WTC11 (cell line): ENCODE data around the gene OTUB2. TPM values are rescaled to one million over a fixed set of nuclear protein-coding genes. Genes with fewer than 3 reads are reported as not detected.

Source experiments
- ATAC-seq: fragments of 200-7000 bp; cut with Tn5 transposase; 2 replicates; pipeline ENCODE4 v1.10.0; 2021; ENCODE audit warnings: mild to moderate bottlenecking, moderate library complexity
- CTCF ChIA-PET: fragments of 300-600 bp; sonication (Branson Sonifier 250); formaldehyde crosslinking; loops from one replicate; lab custom pipeline; 2021; ENCODE audit warnings: antibody characterized with exemption; lab: Charles Lee
- POLR2A ChIA-PET: fragments of 350-600 bp; sonication (Branson Sonifier 250); formaldehyde crosslinking; loops from one replicate; lab custom pipeline; 2021; ENCODE audit warnings: antibody characterized with exemption; lab: Charles Lee
- DNase-seq: peaks from one replicate; pipeline ENCODE4 v3.0.0; 2021; ENCODE audit warnings: low spot score
- H3K27ac Mint-ChIP-seq: 2 replicates; pipeline ENCODE4 v1.8.0; 2021; ENCODE audit warnings: mixed read lengths
- H3K27me3 Mint-ChIP-seq: 2 replicates; pipeline ENCODE4 v1.8.0; 2021; ENCODE audit warnings: low read depth, mild to moderate bottlenecking, moderate library complexity, mixed read lengths
- H3K36me3 Mint-ChIP-seq: 2 replicates; pipeline ENCODE4 v1.8.0; 2021; ENCODE audit warnings: mixed read lengths
- H3K4me1 Mint-ChIP-seq: 2 replicates; pipeline ENCODE4 v1.8.0; 2022; ENCODE audit warnings: mixed read lengths
- H3K4me3 Mint-ChIP-seq: 2 replicates; pipeline ENCODE4 v1.8.0; 2021; ENCODE audit warnings: mild to moderate bottlenecking, moderate library complexity, mixed read lengths
- H3K9me3 Mint-ChIP-seq: 2 replicates; pipeline ENCODE4 v1.8.0; 2021; ENCODE audit warnings: mixed read lengths
- ELF4 ChIP-seq: sonication (generic); formaldehyde crosslinking; IDR thresholded peaks from 2 replicates; pipeline ENCODE4 v1.8.1; 2022; ENCODE audit warnings: low read depth, mild to moderate bottlenecking, moderate library complexity, missing genetic modification reagents
- EMX1 ChIP-seq: fragments of 250-450 bp; sonication (Bioruptor Pico); IDR thresholded peaks from 2 replicates; pipeline ENCODE4 v1.8.0; 2021; ENCODE audit warnings: mild to moderate bottlenecking
- FOXJ3 ChIP-seq: sonication (generic); formaldehyde crosslinking; IDR thresholded peaks from 2 replicates; pipeline ENCODE4 v1.9.0; 2021; ENCODE audit warnings: missing genetic modification reagents, mild to moderate bottlenecking, borderline replicate concordance
- GRHL2 ChIP-seq: fragments of 250-450 bp; sonication (Bioruptor Pico); IDR thresholded peaks from 2 replicates; pipeline ENCODE4 v1.8.0; 2022; ENCODE audit warnings: mild to moderate bottlenecking, moderate library complexity; ENCODE audit not compliant: insufficient replicate concordance, severe bottlenecking
- GTF2I ChIP-seq: fragments of 250-450 bp; sonication (Bioruptor Pico); conservative IDR thresholded peaks from 2 replicates; pipeline ENCODE4 v1.4.0; 2021; ENCODE audit warnings: mild to moderate bottlenecking
- HMGA2 ChIP-seq: fragments of 250-450 bp; sonication (Bioruptor Pico); IDR thresholded peaks from 2 replicates; pipeline ENCODE4 v1.4.0; 2021; ENCODE audit warnings: mild to moderate bottlenecking, moderate library complexity
- IRF2 ChIP-seq: sonication (generic); formaldehyde crosslinking; IDR thresholded peaks from 2 replicates; pipeline ENCODE4 v1.8.0; 2022; ENCODE audit warnings: low read depth, missing genetic modification reagents, borderline replicate concordance
- JAZF1 ChIP-seq: fragments of 250-450 bp; sonication (Bioruptor Pico); IDR thresholded peaks from 2 replicates; pipeline ENCODE4 v1.9.0; 2021; ENCODE audit warnings: moderate library complexity, mild to moderate bottlenecking, inconsistent platforms
- KAT7 ChIP-seq: sonication (generic); formaldehyde crosslinking; IDR thresholded peaks from 2 replicates; pipeline ENCODE4 v1.8.1; 2023; ENCODE audit warnings: missing genetic modification reagents, mild to moderate bottlenecking, borderline replicate concordance
- NFATC4 ChIP-seq: fragments of 250-450 bp; sonication (Bioruptor Pico); IDR thresholded peaks from 2 replicates; pipeline ENCODE4 v1.9.0; 2021; ENCODE audit warnings: mild to moderate bottlenecking
- NFE2L1 ChIP-seq: sonication (generic); formaldehyde crosslinking; IDR thresholded peaks from 2 replicates; pipeline ENCODE4 v1.8.1; 2023; ENCODE audit warnings: missing genetic modification reagents
- NR2C2 ChIP-seq: sonication (generic); formaldehyde crosslinking; IDR thresholded peaks from 2 replicates; pipeline ENCODE4 v1.8.0; 2022; ENCODE audit warnings: mild to moderate bottlenecking, missing genetic modification reagents
- PRDM15 ChIP-seq: sonication (generic); formaldehyde crosslinking; IDR thresholded peaks from 2 replicates; pipeline ENCODE4 v1.8.0; 2022; ENCODE audit warnings: missing genetic modification reagents
- TEAD1 ChIP-seq: sonication (generic); formaldehyde crosslinking; IDR thresholded peaks from 2 replicates; pipeline ENCODE4 v1.8.0; 2022; ENCODE audit warnings: mild to moderate bottlenecking, missing genetic modification reagents
- USF2 ChIP-seq: sonication (generic); formaldehyde crosslinking; IDR thresholded peaks from 2 replicates; pipeline ENCODE4 v1.8.1; 2023; ENCODE audit warnings: mild to moderate bottlenecking, missing genetic modification reagents, moderate library complexity
- ZBTB21 ChIP-seq: sonication (generic); formaldehyde crosslinking; IDR thresholded peaks from 2 replicates; pipeline ENCODE4 v1.8.1; 2023; ENCODE audit warnings: mild to moderate bottlenecking, missing genetic modification reagents, borderline replicate concordance
- ZNF121 ChIP-seq: sonication (generic); formaldehyde crosslinking; IDR thresholded peaks from 2 replicates; pipeline ENCODE4 v1.8.0; 2023; ENCODE audit warnings: missing genetic modification reagents
- total RNA-seq: library from RNA; stranded (reverse); gene quantifications from 3 replicates; pipeline ENCODE4 v1.2.3, GENCODE V29; 2021
- TF ChIP-seq, protein P1 (sequence below): sonication (generic); formaldehyde crosslinking; IDR thresholded peaks from 2 replicates; pipeline ENCODE4 v1.8.0; 2023; ENCODE audit warnings: missing genetic modification reagents, mild to moderate bottlenecking, borderline replicate concordance
- TF ChIP-seq, protein P2 (sequence below): fragments of 250-450 bp; sonication (Bioruptor Pico); IDR thresholded peaks from 2 replicates; pipeline ENCODE4 v1.9.0; 2021; ENCODE audit warnings: mild to moderate bottlenecking
- TF ChIP-seq, protein P3 (sequence below): sonication (generic); formaldehyde crosslinking; IDR thresholded peaks from 2 replicates; pipeline ENCODE4 v1.8.1; 2022; ENCODE audit warnings: mild to moderate bottlenecking, missing genetic modification reagents, moderate library complexity, borderline replicate concordance
- TF ChIP-seq, protein P4 (sequence below): fragments of 250-450 bp; sonication (Bioruptor Pico); IDR thresholded peaks from 2 replicates; pipeline ENCODE4 v1.9.0; 2021; ENCODE audit warnings: mild to moderate bottlenecking

Gene OTUB2
- total RNA-seq, 1 experiment from 2014 or later, result 3.5 TPM

GRCh38 chr14:94050231-94050880 lies 24.2 kb downstream of the OTUB2 start:
- H3K27me3 Mint-ChIP-seq, result no peaks in the 10 kb centered on the region
- DNase-seq (no peak), ATAC-seq (no peak)
- ChIA-PET CTCF (interaction anchor here (0.6 to 4.0 kb wide), 10 partner anchors 14 to 257 kb away, joined by 3 to 31 read pairs (median 7); partner anchors contain the start of genes DDX24, IFI27L1 and IFI27L2), POLR2A (interaction anchor here (0.7 kb wide), 1 partner anchor 332 kb away, joined by 3 read pairs; no protein-coding TSS in a partner anchor)
- peaks cover 70% of the 10 kb centered on the region for H3K36me3 Mint-ChIP-seq
- H3K4me1 Mint-ChIP-seq, result peaks cover 11% of the 10 kb centered on the region
- TF ChIP-seq, protein P1, sequence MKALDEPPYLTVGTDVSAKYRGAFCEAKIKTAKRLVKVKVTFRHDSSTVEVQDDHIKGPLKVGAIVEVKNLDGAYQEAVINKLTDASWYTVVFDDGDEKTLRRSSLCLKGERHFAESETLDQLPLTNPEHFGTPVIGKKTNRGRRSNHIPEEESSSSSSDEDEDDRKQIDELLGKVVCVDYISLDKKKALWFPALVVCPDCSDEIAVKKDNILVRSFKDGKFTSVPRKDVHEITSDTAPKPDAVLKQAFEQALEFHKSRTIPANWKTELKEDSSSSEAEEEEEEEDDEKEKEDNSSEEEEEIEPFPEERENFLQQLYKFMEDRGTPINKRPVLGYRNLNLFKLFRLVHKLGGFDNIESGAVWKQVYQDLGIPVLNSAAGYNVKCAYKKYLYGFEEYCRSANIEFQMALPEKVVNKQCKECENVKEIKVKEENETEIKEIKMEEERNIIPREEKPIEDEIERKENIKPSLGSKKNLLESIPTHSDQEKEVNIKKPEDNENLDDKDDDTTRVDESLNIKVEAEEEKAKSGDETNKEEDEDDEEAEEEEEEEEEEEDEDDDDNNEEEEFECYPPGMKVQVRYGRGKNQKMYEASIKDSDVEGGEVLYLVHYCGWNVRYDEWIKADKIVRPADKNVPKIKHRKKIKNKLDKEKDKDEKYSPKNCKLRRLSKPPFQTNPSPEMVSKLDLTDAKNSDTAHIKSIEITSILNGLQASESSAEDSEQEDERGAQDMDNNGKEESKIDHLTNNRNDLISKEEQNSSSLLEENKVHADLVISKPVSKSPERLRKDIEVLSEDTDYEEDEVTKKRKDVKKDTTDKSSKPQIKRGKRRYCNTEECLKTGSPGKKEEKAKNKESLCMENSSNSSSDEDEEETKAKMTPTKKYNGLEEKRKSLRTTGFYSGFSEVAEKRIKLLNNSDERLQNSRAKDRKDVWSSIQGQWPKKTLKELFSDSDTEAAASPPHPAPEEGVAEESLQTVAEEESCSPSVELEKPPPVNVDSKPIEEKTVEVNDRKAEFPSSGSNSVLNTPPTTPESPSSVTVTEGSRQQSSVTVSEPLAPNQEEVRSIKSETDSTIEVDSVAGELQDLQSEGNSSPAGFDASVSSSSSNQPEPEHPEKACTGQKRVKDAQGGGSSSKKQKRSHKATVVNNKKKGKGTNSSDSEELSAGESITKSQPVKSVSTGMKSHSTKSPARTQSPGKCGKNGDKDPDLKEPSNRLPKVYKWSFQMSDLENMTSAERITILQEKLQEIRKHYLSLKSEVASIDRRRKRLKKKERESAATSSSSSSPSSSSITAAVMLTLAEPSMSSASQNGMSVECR (CRISPR knock-in tag), result no peak
- TF ChIP-seq USF2 (CRISPR knock-in tag) (no peak), GTF2I (CRISPR knock-in tag) (no peak), JAZF1 (CRISPR knock-in tag) (no peak), NR2C2 (CRISPR knock-in tag) (no peak), FOXJ3 (CRISPR knock-in tag) (no peak)
- TF ChIP-seq, protein P2, sequence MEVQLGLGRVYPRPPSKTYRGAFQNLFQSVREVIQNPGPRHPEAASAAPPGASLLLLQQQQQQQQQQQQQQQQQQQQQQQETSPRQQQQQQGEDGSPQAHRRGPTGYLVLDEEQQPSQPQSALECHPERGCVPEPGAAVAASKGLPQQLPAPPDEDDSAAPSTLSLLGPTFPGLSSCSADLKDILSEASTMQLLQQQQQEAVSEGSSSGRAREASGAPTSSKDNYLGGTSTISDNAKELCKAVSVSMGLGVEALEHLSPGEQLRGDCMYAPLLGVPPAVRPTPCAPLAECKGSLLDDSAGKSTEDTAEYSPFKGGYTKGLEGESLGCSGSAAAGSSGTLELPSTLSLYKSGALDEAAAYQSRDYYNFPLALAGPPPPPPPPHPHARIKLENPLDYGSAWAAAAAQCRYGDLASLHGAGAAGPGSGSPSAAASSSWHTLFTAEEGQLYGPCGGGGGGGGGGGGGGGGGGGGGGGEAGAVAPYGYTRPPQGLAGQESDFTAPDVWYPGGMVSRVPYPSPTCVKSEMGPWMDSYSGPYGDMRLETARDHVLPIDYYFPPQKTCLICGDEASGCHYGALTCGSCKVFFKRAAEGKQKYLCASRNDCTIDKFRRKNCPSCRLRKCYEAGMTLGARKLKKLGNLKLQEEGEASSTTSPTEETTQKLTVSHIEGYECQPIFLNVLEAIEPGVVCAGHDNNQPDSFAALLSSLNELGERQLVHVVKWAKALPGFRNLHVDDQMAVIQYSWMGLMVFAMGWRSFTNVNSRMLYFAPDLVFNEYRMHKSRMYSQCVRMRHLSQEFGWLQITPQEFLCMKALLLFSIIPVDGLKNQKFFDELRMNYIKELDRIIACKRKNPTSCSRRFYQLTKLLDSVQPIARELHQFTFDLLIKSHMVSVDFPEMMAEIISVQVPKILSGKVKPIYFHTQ (CRISPR knock-in tag), result no peak
- no peak overlapping the region for H3K27ac Mint-ChIP-seq
- H3K4me3 Mint-ChIP-seq, result no peak overlapping the region
- no peaks in the 10 kb centered on the region for H3K9me3 Mint-ChIP-seq

- Mint-ChIP-seq H3K27ac (peak overlapping the region; percentile 17; the same call in 1 of the 2 replicates), H3K27me3 (no peaks in the 10 kb centered on the region), H3K4me3 (no peak overlapping the region), H3K9me3 (no peaks in the 10 kb centered on the region), H3K36me3 (peaks cover 77% of the 10 kb centered on the region), H3K4me1 (peaks cover 11% of the 10 kb centered on the region)
- CTCF ChIA-PET, result interaction anchor here (0.7 to 4.0 kb wide), 10 partner anchors 13 to 256 kb away, joined by 4 to 46 read pairs (median 7); partner anchors contain the start of genes DDX24, IFI27L1 and IFI27L2
- ATAC-seq (peak; percentile 81), DNase-seq (peak; percentile 50)
- POLR2A ChIA-PET, result interaction anchor here (1.0 kb wide), 1 partner anchor 74 kb away, joined by 3 read pairs; no protein-coding TSS in a partner anchor
- no peak for TF ChIP-seq HMGA2
- TF ChIP-seq ZNF121, result no peak
- TF ChIP-seq IRF2 (CRISPR knock-in tag), result no peak
- TF ChIP-seq NFATC4 (CRISPR knock-in tag), result no peak
- TF ChIP-seq GRHL2, result no peak
- TF ChIP-seq ZBTB21 (CRISPR knock-in tag), result no peak
- no peak for TF ChIP-seq NFE2L1 (CRISPR knock-in tag)
- no peak for TF ChIP-seq TEAD1 (CRISPR knock-in tag)
- TF ChIP-seq, protein P3, sequence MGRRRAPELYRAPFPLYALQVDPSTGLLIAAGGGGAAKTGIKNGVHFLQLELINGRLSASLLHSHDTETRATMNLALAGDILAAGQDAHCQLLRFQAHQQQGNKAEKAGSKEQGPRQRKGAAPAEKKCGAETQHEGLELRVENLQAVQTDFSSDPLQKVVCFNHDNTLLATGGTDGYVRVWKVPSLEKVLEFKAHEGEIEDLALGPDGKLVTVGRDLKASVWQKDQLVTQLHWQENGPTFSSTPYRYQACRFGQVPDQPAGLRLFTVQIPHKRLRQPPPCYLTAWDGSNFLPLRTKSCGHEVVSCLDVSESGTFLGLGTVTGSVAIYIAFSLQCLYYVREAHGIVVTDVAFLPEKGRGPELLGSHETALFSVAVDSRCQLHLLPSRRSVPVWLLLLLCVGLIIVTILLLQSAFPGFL, result no peak
- no peak for TF ChIP-seq NR2C2 (CRISPR knock-in tag)
- TF ChIP-seq KAT7 (CRISPR knock-in tag), result no peak
- TF ChIP-seq GTF2I (CRISPR knock-in tag), result no peak
- no peak for TF ChIP-seq ELF4 (CRISPR knock-in tag)
- TF ChIP-seq EMX1, result no peak
- TF ChIP-seq PRDM15 (CRISPR knock-in tag), result no peak
- TF ChIP-seq, protein P4, sequence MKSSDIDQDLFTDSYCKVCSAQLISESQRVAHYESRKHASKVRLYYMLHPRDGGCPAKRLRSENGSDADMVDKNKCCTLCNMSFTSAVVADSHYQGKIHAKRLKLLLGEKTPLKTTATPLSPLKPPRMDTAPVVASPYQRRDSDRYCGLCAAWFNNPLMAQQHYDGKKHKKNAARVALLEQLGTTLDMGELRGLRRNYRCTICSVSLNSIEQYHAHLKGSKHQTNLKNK (CRISPR knock-in tag), result no peak
These were observed 25.0 kb downstream of the OTUB2 start for GRCh38 chr14:94051115-94051514.
